ENCODE results near the gene PADI6. TPM values are rescaled to one million over a fixed set of nuclear protein-coding genes. Genes with fewer than 3 reads are reported as not detected.

The PADI6 gene
- total RNA-seq, 1 donor from 2014 or later, result not detected

GRCh38 chr1:17356387-17357026 lies 15.5 kb upstream of the PADI6 start:
- DNase-seq (ENCODE audit: low spot score in 2 of 2), result no peak
- no peak for FAIRE-seq

GRCh38 chr1:17358557-17358956 lies 13.4 kb upstream of the PADI6 start:
- FAIRE-seq (no peak), DNase-seq (ENCODE audit: low spot score in 2 of 2) (no peak)

- FAIRE-seq (no peak), DNase-seq (ENCODE audit: low spot score in 2 of 2) (no peak)
Observed at GRCh38 chr1:17359031-17359430, 13.0 kb upstream of the PADI6 start.

DNA sequence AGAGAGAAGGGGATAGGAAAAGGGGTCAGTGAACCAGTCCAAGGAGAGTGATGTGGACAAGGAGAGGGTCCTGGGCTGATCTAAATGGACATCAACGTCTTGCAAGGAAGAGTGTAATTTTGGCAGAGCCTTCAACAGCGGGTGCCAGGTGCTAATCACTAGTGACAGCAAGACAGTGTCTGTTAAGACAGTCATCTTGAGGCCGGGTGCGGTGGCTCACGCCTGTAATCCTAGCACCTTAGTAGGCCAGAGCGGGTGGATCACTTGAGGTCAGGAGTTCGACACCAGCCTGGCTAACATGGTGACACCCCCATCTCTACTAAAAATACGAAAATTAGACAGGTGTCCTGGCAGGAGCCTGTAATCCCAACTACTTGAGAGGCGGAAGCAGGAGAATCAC lies 12.2 kb upstream of the PADI6 start:
- DNase-seq (ENCODE audit: low spot score in 2 of 2) (no peak), FAIRE-seq (no peak)

- DNase-seq (ENCODE audit: low spot score in 2 of 2) (no peak), FAIRE-seq (no peak)
Observed at GRCh38 chr1:17360272-17360956, 11.6 kb upstream of the PADI6 start.

DNA sequence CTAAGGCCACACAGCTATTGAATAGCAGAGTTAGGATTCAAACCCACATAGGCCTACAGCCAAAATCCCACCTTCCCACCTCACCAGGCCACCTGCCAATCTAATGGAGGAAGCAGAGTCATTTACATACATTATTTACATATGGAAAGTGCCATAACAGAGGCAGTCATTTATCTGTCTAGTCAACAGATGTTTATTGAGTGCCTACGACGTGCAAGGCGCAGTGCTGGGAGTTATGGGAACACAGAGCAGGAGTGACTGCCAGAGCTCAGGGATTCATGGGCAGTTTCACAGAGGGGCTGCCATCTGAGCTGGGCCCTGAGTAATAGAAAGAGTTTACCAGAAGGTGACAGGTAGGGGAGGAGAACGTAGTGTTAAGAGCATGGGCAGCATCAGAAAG lies 10.3 kb upstream of the PADI6 start:
- no peak for DNase-seq (ENCODE audit: low spot score in 2 of 2)
- FAIRE-seq, result no peak

DNA sequence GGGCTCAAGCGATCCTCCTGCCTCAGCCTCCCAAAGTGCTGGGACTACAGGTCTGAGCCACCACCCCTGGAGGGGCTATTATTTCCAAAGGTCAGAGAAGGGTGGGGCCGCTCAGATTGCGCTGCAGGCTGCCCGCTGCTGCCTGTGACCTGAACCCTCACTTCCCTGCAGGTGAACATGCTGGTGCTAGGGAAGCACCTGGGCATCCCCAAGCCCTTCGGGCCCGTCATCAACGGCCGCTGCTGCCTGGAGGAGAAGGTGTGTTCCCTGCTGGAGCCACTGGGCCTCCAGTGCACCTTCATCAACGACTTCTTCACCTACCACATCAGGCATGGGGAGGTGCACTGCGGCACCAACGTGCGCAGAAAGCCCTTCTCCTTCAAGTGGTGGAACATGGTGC lies 8.6 kb upstream of the PADI6 start:
- DNase-seq (ENCODE audit: low spot score in 2 of 2) (no peak), FAIRE-seq (no peak)

DNA sequence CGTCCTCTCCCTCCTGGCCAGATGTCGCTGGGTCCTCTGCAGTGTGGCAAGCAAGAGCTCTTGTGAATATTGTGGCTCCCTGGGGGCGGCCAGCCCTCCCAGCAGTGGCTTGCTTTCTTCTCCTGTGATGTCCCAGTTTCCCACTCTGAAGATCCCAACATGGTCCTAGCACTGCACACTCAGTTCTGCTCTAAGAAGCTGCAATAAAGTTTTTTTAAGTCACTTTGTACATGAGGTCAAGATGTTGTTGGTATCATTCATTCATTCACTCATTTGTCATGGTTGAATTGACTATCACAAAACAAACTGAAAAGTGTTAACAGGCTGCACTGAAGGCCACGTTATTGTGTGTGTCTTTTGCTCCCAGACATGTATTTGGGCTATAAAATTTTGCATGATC lies 8.2 kb upstream of the PADI6 start:
- DNase-seq (ENCODE audit: low spot score in 2 of 2) (no peak), FAIRE-seq (no peak)

DNA sequence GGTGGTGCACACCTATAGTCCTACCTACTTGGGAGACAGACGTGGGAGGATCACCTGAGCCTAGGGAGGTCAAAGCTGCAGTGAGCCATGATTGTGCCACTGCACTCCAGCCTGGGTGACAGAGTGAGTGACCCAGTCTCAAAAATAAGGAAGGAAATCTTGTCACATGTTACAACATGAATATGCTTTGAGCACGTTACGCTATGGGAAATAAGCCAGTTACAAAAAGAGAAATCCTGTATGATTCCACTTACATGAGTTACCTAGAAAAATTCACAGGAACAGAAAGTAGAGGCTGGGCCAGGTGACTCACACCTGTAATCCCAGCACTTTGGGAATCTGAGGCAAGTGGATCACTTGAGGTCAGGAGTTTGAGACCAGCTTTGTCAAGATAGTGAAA lies 6.7 kb upstream of the PADI6 start:
- DNase-seq (ENCODE audit: low spot score in 2 of 2), result no peak
- no peak for FAIRE-seq

DNA sequence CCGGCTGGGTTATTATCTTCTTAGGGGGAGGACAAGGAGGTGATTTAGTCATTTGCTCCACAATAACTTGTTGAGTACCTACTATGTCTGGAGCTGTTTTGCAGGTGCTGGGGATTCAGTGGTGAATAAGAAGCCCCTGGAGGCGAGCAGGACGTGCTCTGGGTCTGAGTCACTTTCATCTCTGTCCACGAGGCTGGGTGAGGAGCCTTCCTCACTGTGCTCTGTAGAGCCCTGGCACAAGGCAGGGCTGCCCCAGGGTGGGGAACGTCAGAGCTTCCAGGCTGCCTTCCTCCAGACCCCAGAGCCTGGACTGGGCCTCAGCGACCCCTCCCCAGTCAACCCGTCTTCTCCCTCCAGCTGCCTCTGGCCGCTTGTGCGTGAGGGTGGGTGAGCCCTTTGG lies 2.5 kb upstream of the PADI6 start:
- no peak for FAIRE-seq
- no peak for DNase-seq (ENCODE audit: low spot score in 2 of 2)

DNA sequence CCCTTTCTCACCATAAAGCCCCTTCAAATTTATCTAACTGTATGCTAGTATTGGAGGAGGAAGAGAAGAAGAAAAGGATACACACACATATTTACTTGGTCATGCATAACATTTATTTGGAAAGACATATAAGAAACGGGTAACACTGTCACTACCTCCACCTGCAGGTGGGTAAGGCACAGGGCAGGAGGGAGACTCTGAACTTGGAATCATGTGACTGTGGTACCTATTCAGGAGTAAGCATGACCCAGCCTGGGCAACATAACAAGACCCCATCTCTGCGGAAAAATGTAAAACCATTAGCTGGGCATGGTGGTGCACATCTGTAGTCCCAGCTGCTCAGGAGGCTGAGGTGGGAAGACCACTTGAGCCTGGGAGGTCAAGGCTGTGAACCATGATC lies 1.4 kb upstream of the PADI6 start:
- DNase-seq (ENCODE audit: low spot score in 2 of 2), result no peak
- no peak for FAIRE-seq

DNA sequence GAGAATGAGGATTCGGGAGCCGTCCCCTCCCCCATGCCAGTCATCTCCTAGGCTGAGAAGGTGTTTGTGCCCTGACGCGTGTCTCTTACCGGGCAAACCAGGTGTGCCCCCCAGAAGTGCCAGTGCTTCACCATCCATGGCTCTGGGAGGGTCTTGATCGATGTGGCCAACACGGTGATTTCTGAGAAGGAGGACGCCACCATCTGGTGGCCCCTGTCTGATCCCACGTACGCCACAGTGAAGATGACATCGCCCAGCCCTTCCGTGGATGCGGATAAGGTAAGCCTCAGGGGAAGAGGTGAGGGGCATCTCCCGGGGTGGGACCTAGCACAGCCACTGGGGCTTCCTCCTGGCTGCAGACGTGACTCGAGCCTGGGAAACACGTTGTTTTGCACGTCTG lies 959 bp downstream of the PADI6 start:
- no peak for FAIRE-seq
- no peak for DNase-seq (ENCODE audit: low spot score in 2 of 2)

- DNase-seq (ENCODE audit: low spot score in 2 of 2) (no peak), FAIRE-seq (no peak)
Observed at GRCh38 chr1:17375651-17376050, 3.7 kb downstream of the PADI6 start.

GRCh38 chr1:17377325-17377953 lies 5.4 kb downstream of the PADI6 start:
- FAIRE-seq (no peak), DNase-seq (ENCODE audit: low spot score in 2 of 2) (no peak)

GRCh38 chr1:17381161-17381560 lies 9.2 kb downstream of the PADI6 start:
- no peak for DNase-seq (ENCODE audit: low spot score in 2 of 2)
- no peak for FAIRE-seq

GRCh38 chr1:17392199-17392740 lies 20.3 kb downstream of the PADI6 start:
- FAIRE-seq (no peak), DNase-seq (ENCODE audit: low spot score in 2 of 2) (no peak)

- FAIRE-seq (no peak), DNase-seq (ENCODE audit: low spot score in 2 of 2) (no peak)
Observed at GRCh38 chr1:17393230-17393629, 21.2 kb downstream of the PADI6 start.

- DNase-seq (ENCODE audit: low spot score in 2 of 2) (no peak), FAIRE-seq (no peak)
Observed at GRCh38 chr1:17397910-17398695, 26.1 kb downstream of the PADI6 start.

DNA sequence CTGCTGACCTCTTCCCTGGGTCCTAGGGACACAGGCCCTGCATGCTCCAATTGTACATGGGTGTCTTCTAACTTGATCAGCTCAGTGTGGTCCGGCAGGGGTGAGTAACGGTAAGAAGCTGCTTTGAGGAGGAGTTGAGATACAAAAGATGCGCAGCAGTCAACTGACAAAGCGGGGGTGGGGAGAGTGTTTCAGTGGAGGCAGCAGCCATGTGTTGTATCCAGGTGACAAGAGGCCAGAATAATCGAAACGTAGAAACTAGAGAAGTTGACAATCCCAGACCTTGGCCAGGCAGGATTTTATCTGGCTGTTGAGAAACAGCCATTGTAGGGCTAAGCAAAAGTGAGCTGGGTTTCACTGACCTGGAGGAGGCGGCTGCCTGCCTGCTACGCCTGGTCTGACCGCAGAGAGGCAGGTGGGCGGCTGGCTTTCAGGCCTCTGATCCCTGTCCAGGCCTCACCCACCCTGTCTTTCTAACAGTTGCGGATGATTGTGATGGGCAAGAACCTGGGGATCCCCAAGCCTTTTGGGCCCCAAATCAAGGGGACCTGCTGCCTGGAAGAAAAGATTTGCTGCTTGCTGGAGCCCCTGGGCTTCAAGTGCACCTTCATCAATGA lies 28.8 kb downstream of the PADI6 start:
- no peak for FAIRE-seq
- no peak for DNase-seq (ENCODE audit: low spot score in 2 of 2)

DNA sequence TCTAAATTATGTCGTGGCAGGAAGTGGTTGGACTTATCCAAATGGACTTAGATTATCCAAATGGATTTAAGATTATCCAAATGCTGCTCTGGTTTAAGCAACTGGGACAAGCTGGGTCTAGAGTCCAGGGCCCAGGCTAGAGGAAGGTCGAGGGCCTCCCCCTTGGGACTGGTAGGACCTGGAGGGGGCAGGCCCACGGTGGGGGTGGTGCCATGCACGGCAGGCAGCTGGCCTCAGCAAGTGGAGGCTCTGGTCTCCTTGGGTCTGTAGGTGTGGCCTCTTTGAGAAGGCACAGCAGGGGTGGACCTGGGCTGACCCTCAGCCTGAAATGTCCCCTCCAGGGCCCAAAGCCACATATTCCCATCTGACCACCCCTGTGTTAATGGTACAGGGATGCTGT lies 29.8 kb downstream of the PADI6 start:
- DNase-seq (ENCODE audit: low spot score in 2 of 2), result no peak
- no peak for FAIRE-seq

DNA sequence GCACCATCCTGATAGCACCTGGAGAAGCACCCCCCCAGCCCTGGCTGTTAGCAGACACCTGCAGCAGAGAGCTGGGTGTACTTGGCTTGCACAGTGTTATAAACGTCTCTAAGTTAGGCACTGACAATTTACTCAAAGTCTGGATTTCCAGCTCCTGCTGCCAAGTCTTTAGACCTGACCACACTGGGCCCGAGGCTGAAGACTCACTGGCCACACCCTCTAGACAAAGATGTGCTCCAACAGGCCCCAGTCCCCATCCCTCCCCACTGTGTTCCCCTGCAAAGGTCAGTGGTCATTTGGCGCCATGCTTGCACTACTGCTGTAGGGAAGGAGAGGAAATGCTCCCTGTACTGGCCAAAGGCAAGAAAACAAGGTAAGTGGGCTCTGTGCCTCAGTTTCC lies 31.1 kb downstream of the PADI6 start:
- no peak for FAIRE-seq
- DNase-seq (ENCODE audit: low spot score in 2 of 2), result no peak

Data from frontal cortex (tissue), 4 donors.